ENCODE results near the gene PGA4. TPM values are rescaled to one million over a fixed set of nuclear protein-coding genes. Genes with fewer than 3 reads are reported as not detected.

Gene PGA4
- polyA plus RNA-seq, 1 donor: 0.28 TPM

DNA sequence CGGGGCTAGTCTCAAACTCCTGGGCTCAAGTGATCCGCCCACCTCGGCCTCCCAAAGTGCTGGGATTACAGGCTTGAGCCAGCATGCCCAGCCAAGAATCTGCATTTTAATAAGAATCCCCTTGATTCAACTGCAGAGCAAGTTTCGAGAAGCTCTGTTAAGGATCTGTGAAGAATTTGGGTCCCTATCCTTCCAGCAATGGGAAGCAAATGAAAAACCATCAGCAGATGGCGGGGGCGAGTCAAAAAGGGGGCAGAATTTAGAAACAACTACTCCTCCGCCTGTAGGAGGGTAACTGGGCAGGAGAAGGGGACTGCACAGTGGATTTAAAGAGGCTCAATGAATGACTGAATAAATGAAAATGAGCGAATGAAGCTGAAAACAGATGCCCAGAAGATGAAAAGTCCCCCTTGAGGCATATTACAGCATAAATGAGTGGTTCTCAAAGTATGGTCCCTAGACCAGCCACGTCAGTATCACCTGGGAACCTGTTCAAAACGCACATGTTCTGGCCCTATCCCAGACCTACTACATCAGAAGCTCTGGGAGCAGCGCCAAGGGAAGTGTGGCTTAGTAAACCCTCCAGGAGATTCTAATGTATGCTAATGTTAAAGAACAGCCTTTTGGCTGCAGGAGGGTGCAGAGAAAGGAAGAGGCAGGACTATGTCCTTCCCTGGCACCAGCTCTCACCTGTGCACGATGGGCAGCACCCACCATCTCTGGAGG lies 58.0 kb downstream of the PGA4 start:
- DNase-seq: no peak

DNA sequence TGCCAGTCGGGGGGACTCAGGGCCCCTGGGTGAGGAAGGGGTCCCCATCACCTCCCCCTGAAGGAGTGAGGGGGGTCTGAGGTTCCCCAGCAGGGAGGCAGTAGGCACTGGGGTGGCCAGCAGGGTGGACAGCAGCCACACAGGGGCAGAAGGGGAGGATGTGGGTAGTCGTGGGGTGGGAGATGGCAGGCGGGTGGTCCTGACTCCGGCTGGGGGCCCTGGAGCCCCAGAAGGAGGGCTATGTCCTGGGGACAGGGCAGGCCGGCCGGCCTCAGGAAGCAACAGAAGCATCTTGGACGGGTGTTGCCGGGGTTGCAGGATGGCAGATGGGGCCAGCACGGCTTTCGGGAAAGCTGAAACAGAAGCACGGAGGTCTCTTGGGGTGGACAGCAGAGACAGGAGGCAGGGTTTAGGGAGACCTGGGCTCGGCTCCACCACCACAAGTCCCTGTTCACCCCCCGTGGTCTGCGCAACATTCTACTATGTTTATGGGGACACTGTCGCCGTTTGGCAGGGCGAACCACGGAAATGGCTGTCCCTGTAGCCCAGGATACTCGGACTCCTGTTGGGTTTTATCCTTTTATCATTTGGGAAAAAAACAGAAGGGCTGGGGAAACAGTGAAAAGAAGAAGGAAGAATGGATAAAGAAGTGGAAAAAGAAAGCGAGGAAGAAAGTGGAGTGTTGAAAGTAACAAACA lies 58.9 kb downstream of the PGA4 start:
- DNase-seq: no peak

Other genes starting within 250 kb of the PGA4 start
- 0.08 TPM for gene CD5, start 119.9 kb upstream of the PGA4 start, polyA plus RNA-seq (ENCODE audit: insufficient read length)
- gene VPS37C, start 60.9 kb upstream of the PGA4 start, polyA plus RNA-seq (ENCODE audit: insufficient read length): 16.7 TPM
- gene PGA3, start 18.8 kb upstream of the PGA4 start, polyA plus RNA-seq (ENCODE audit: insufficient read length): 0.18 TPM
- gene PGA5, start 18.8 kb downstream of the PGA4 start, polyA plus RNA-seq (ENCODE audit: insufficient read length): 0.37 TPM
- 4.7 TPM for gene VWCE, start 73.0 kb downstream of the PGA4 start, polyA plus RNA-seq (ENCODE audit: insufficient read length)
- gene DDB1, start 110.8 kb downstream of the PGA4 start, polyA plus RNA-seq (ENCODE audit: insufficient read length): 230 TPM
- gene TKFC, start 110.9 kb downstream of the PGA4 start, polyA plus RNA-seq (ENCODE audit: insufficient read length): 58.3 TPM
- gene CYB561A3, start 139.5 kb downstream of the PGA4 start, polyA plus RNA-seq (ENCODE audit: insufficient read length): 30.2 TPM
- 59.2 TPM for gene TMEM138, start 140.0 kb downstream of the PGA4 start, polyA plus RNA-seq (ENCODE audit: insufficient read length)
- 33.3 TPM for gene TMEM216, start 170.2 kb downstream of the PGA4 start, polyA plus RNA-seq (ENCODE audit: insufficient read length)
- 129 TPM for gene CPSF7, start 207.6 kb downstream of the PGA4 start, polyA plus RNA-seq (ENCODE audit: insufficient read length)
- gene SDHAF2, start 207.8 kb downstream of the PGA4 start, polyA plus RNA-seq (ENCODE audit: insufficient read length): 44.5 TPM